Heart left ventricle (tissue), 13 donors: ENCODE results near the gene PDGFRA.

Source experiments
- POLR2A ChIP-seq, 2 donors: fragments of 450-650 bp; IDR thresholded peaks; one replicate each; pipeline ENCODE4 v1.6.1; 2017; ENCODE audit warnings: antibody characterized with exemption in 2 of 2, mild to moderate bottlenecking in 2 of 2, moderate library complexity in 2 of 2
- TF ChIP-seq, protein P1 (sequence below), 12 donors: fragments of 200-600 bp; sonication (generic) in 4 of 12; IDR thresholded peaks; one replicate each; pipeline versions ENCODE4 v1.5.0 to v1.8.0; 2018 to 2022; ENCODE audit warnings: antibody characterized with exemption in 12 of 12, mild to moderate bottlenecking in 5 of 12
- donor health status: ischemic (EF 13 %, LVEDD 7.1; RV severe dilation, severe dysfunction).
- donor health status: DM: no; HTN: yes; CAD: no.
- donor health status: DM: no; HTN: no; CAD: no.
- donor health status: ischemic (EF 25% LVEDD 6.9; RV normal size, moderate dysfunction).
- donor health status: ischemic (EF 25% LVEDD 5.7; RV mildly dilated, moderate dysfunction).
- donor health status: ischemic (EF 35%, LVEDD 5.7; RV mildly dilated, moderate dysfunction).
- donor health status: nonischemic (EF 11% LVEDD 7.7; RV severe dilation, severe dysfunction).
- donor health status: DM: yes; HTN: yes; CAD: no.
- donor health status: PGD.
- donor health status: ischemic (EF 29% LVEDD 5.4; RV normal size, mild dysfunction).
- donor health status: nonischemic (EF 23%, LVEDD 6.1; RV moderate dilation, normal function).

DNA sequence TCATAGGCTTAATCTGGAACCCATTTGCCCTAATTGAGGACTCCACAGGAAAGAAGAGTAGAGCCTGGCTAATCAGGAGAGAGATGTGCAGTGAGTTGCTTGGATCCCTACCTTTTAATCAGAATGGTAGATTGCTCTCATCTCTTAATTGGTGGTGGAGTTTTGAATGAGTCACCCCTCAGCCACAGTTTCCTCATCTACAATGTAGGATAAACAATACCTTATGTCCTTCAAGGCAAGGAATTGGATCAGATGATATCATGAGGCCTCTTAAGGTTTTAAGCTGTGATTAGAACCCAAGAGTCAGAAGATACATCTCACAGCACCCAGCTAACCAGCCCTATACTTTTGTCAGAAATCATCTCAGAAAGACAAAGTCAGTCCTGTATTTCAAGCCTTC, 39.1 kb downstream of the PDGFRA start:
- TF ChIP-seq, protein P1, sequence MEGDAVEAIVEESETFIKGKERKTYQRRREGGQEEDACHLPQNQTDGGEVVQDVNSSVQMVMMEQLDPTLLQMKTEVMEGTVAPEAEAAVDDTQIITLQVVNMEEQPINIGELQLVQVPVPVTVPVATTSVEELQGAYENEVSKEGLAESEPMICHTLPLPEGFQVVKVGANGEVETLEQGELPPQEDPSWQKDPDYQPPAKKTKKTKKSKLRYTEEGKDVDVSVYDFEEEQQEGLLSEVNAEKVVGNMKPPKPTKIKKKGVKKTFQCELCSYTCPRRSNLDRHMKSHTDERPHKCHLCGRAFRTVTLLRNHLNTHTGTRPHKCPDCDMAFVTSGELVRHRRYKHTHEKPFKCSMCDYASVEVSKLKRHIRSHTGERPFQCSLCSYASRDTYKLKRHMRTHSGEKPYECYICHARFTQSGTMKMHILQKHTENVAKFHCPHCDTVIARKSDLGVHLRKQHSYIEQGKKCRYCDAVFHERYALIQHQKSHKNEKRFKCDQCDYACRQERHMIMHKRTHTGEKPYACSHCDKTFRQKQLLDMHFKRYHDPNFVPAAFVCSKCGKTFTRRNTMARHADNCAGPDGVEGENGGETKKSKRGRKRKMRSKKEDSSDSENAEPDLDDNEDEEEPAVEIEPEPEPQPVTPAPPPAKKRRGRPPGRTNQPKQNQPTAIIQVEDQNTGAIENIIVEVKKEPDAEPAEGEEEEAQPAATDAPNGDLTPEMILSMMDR (IDR thresholded peaks at IDR 0.05) = no peak
- no peak for TF ChIP-seq POLR2A (IDR thresholded peaks at IDR 0.05)
